IMR-90 (cell line): ENCODE results near the gene SLC7A4. TPM values are rescaled to one million over a fixed set of nuclear protein-coding genes. Genes with fewer than 3 reads are reported as not detected.

Experiments used
- ATAC-seq: fragments of 200-7000 bp; cut with Tn5 transposase; 2 replicates; pipeline ENCODE4 v1.9.1; 2020; ENCODE audit warnings: low read depth, mild to moderate bottlenecking, moderate library complexity
- BruUV-seq: library from RNA; stranded (reverse); fragments of 400-500 nt; replicated peaks from 2 replicates; lab custom pipeline; 2021; lab: Mats Ljungman, UMichigan
- CTCF ChIA-PET: fragments of 300-600 bp; formaldehyde crosslinking; extraction: SDS; loops from one replicate; lab custom pipeline; 2021; ENCODE audit warnings: antibody characterized with exemption; lab: Yijun Ruan, JAX
- POLR2A ChIA-PET: fragments of 300-600 bp; sonication (Branson Sonifier 250); formaldehyde crosslinking; loops from one replicate; lab custom pipeline; 2022; ENCODE audit warnings: antibody characterized with exemption; ENCODE audit not compliant: unreplicated experiment; lab: Charles Lee
- DNase-seq: peaks from one replicate; pipeline ENCODE4 v3.0.0; 2013
- H2AFZ ChIP-seq: replicated peaks from 2 replicates; pipeline ENCODE3; 2013; ENCODE audit warnings: low read length, mild to moderate bottlenecking; ENCODE audit not compliant: poor library complexity
- H2AK5ac ChIP-seq: 2 replicates; pipeline ENCODE4 v1.6.1; 2013; ENCODE audit warnings: low read depth, low read length, inconsistent platforms
- H2AK9ac ChIP-seq: replicated peaks from 2 replicates; pipeline ENCODE3; 2013; ENCODE audit warnings: mild to moderate bottlenecking, low read depth, low read length, moderate library complexity; ENCODE audit not compliant: poor library complexity
- H2BK120ac ChIP-seq: 2 replicates; pipeline ENCODE4 v1.6.1; 2013; ENCODE audit warnings: low read depth, low read length, inconsistent platforms
- H2BK15ac ChIP-seq: 3 replicates; pipeline ENCODE4 v1.6.1; 2013; ENCODE audit warnings: low read depth, low read length, inconsistent platforms
- H2BK20ac ChIP-seq: 2 replicates; pipeline ENCODE4 v1.6.1; 2013; ENCODE audit warnings: low read depth, mild to moderate bottlenecking, inconsistent platforms, low read length, moderate library complexity
- H2BK5ac ChIP-seq: 2 replicates; pipeline ENCODE4 v1.6.1; 2013; ENCODE audit warnings: mild to moderate bottlenecking, low read depth, low read length, inconsistent platforms; ENCODE audit not compliant: poor library complexity, severe bottlenecking
- H3K14ac ChIP-seq: replicated peaks from 2 replicates; pipeline ENCODE4 v1.6.1; 2013; ENCODE audit warnings: low read depth, low read length, inconsistent platforms
- H3K18ac ChIP-seq: 2 replicates; pipeline ENCODE4 v1.6.1; 2013; ENCODE audit warnings: low read depth, low read length, control low read depth
- H3K23ac ChIP-seq: 2 replicates; pipeline ENCODE4 v1.6.1; 2013; ENCODE audit warnings: low read depth, low read length, inconsistent platforms
- H3K27ac ChIP-seq: 2 replicates; pipeline ENCODE4 v1.5.1; 2013; ENCODE audit warnings: mild to moderate bottlenecking, control low read depth, low read length; ENCODE audit not compliant: insufficient read depth
- H3K27me3 ChIP-seq: 2 replicates; pipeline ENCODE4 v1.6.1; 2013; ENCODE audit warnings: low read length; ENCODE audit not compliant: control insufficient read depth, insufficient read depth
- H3K36me3 ChIP-seq: 2 replicates; pipeline ENCODE4 v1.6.1; 2013; ENCODE audit warnings: low read length, mixed read lengths; ENCODE audit not compliant: control insufficient read depth, insufficient read depth
- H3K4ac ChIP-seq: 2 replicates; pipeline ENCODE4 v1.6.1; 2013; ENCODE audit warnings: low read depth, low read length, inconsistent platforms
- H3K4me1 ChIP-seq: 2 replicates; pipeline ENCODE4 v1.6.1; 2013; ENCODE audit warnings: low read length, mixed read lengths; ENCODE audit not compliant: control insufficient read depth, insufficient read depth
- H3K4me2 ChIP-seq: 2 replicates; pipeline ENCODE4 v1.6.1; 2013; ENCODE audit warnings: low read depth, mild to moderate bottlenecking, control low read depth, low read length, moderate library complexity
- H3K4me3 ChIP-seq: 2 replicates; pipeline ENCODE4 v1.5.1; 2013; ENCODE audit warnings: low read depth, mild to moderate bottlenecking, control low read depth, low read length, moderate library complexity; ENCODE audit not compliant: insufficient read depth
- H3K56ac ChIP-seq: 2 replicates; pipeline ENCODE4 v1.6.1; 2013; ENCODE audit warnings: low read length, inconsistent platforms; ENCODE audit not compliant: insufficient read depth; ENCODE audit errors: extremely low read depth
- H3K79me1 ChIP-seq, 2 experiments: 2 replicates each; pipeline ENCODE4 v1.6.1; 2013; ENCODE audit warnings: low read length in 2 of 2, inconsistent platforms in 1 of 2, low read depth in 1 of 2
- H3K9ac ChIP-seq: 2 replicates; pipeline ENCODE4 v1.6.1; 2013; ENCODE audit warnings: low read depth, low read length, control low read depth
- H3K9me1 ChIP-seq: 2 replicates; pipeline ENCODE4 v1.6.1; 2013; ENCODE audit warnings: low read length, inconsistent platforms; ENCODE audit not compliant: insufficient read depth
- H3K9me3 ChIP-seq: 2 replicates; pipeline ENCODE4 v1.6.1; 2013; ENCODE audit warnings: low read length; ENCODE audit not compliant: control insufficient read depth, insufficient read depth
- H4K20me1 ChIP-seq: 2 replicates; pipeline ENCODE4 v1.6.1; 2013; ENCODE audit warnings: low read length, inconsistent platforms; ENCODE audit not compliant: insufficient read depth
- H4K5ac ChIP-seq: 2 replicates; pipeline ENCODE4 v1.6.1; 2013; ENCODE audit warnings: mild to moderate bottlenecking, low read depth, low read length, control low read depth
- H4K8ac ChIP-seq, 2 experiments: 2 replicates each; pipeline ENCODE4 v1.6.1; 2013; ENCODE audit warnings: low read depth in 2 of 2, low read length in 2 of 2, control low read depth in 1 of 2, inconsistent platforms in 1 of 2
- H4K91ac ChIP-seq: 2 replicates; pipeline ENCODE4 v1.6.1; 2013; ENCODE audit warnings: low read depth, low read length, inconsistent platforms; ENCODE audit not compliant: insufficient read depth
- BHLHE40 ChIP-seq: fragments of 150-350 bp; IDR thresholded peaks from 2 replicates; pipeline ENCODE4 v1.6.1; 2016; ENCODE audit warnings: mild to moderate bottlenecking, low read depth, low read length
- CEBPB ChIP-seq: IDR thresholded peaks from 2 replicates; pipeline ENCODE4 v1.6.1; 2012; ENCODE audit warnings: low read depth, low read length, improper control_type of control experiment
- CHD1 ChIP-seq: IDR thresholded peaks from 2 replicates; pipeline ENCODE4 v1.6.1; 2012; ENCODE audit warnings: low read depth, low read length, improper control_type of control experiment
- FOS ChIP-seq: fragments of 150-350 bp; IDR thresholded peaks from 2 replicates; pipeline ENCODE4 v1.6.1; 2016; ENCODE audit warnings: low read depth, low read length
- MAFK ChIP-seq: IDR thresholded peaks from 2 replicates; pipeline ENCODE4 v1.6.1; 2012; ENCODE audit warnings: low read depth, low read length, improper control_type of control experiment
- RFX5 ChIP-seq: IDR thresholded peaks from 2 replicates; pipeline ENCODE4 v1.8.0; 2012; ENCODE audit warnings: low read depth, mild to moderate bottlenecking, low read length, moderate library complexity
- WGBS, 2 experiments: methylation state at CpG; one replicate each; pipeline versions ENCODE4 v1.1.5 to v1.1.7; 2013; ENCODE audit warnings: missing lambda C conversion rate in 2 of 2; ENCODE audit not compliant: insufficient read length in 1 of 2; ENCODE audit errors: extremely low coverage in 2 of 2; 5-methylcytosine and 5-hydroxymethylcytosine counted together
- dilution Hi-C: fragments of 300-500 bp; cut with HindIII; formaldehyde crosslinking; loops from one replicate; pipeline ENCODE4 v1.14.3; 2018; ENCODE audit warnings: low sequenced_read_pairs; ENCODE audit not compliant: unreplicated experiment
- in situ Hi-C: fragments of 300-500 bp; cut with MboI; formaldehyde crosslinking; loops from 3 replicates; pipeline ENCODE4 v1.14.3; 2019; ENCODE audit warnings: low sequenced_read_pairs, inconsistent platforms, mixed read lengths
- intact Hi-C: fragments of 100-400 bp; cut with micrococcal nuclease; formaldehyde crosslinking; loops from 2 replicates; pipeline ENCODE4 v1.10.0; 2022
- polyA plus RNA-seq, 3 experiments: library from polyadenylated mRNA; depleted of rRNA; stranded (reverse); fragments of >200 nt; gene quantifications; 2 replicates each; pipeline ENCODE4 v1.2.3, GENCODE V29; 2012; ENCODE audit warnings: low replicate concordance in 1 of 3
- total RNA-seq: library from RNA; depleted of rRNA; stranded (reverse); fragments of >200 nt; gene quantifications from 2 replicates; pipeline ENCODE4 v1.2.3, GENCODE V29; 2012
- TF ChIP-seq, protein P1 (sequence below): conservative IDR thresholded peaks from 2 replicates; pipeline ENCODE4 v1.5.1; 2012; ENCODE audit warnings: mild to moderate bottlenecking, low read depth, low read length, improper control_type of control experiment
- TF ChIP-seq, protein P2 (sequence below): fragments of 150-350 bp; IDR thresholded peaks from 2 replicates; pipeline ENCODE4 v1.6.1; 2017; ENCODE audit warnings: mild to moderate bottlenecking, antibody characterized with exemption, low read length, low read depth

Gene SLC7A4
- total and polyA plus RNA-seq, 2 of the 4 experiments (the other 2 are of a cell fraction) = 0.03 TPM; not detected in 1

DNA sequence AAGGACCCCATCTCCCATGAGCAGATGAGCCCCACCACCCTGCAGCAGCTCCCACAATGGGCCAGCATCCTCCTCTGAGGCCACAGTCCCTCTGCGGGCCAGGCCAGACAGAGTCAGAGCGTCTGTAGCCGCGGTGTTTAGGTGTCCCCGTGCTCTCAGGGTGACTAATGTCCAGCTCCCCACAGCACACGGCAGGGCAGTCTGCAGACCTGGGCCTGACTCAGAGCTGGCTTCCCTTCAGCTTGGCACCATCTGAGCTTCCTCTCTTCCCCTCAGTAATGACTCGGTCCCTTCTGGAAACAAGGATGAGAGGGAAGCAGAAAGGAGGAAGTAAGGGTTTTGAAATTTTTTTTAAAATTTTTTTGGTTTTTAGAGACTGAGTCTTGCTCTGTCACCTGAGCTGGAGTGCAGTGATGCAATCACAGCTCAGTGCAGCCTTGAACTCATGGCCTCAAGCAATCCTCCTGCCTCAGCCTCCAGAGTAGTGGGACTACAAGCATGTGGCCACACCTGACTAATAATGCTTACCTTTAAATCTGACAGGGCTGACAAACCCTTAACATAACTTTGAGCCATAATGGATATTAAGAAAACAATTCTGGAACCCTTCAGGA is 41.8 kb upstream of the SLC7A4 start:
- Histone ChIP-seq H4K8ac (no peak overlapping the region), H2BK120ac (no peak overlapping the region), H2AK9ac (no peak overlapping the region), H3K9ac (no peak overlapping the region), H2AFZ (peak overlapping the region; percentile 76), H4K91ac (no peak overlapping the region), H3K4me1 (peaks cover 3% of the 10 kb centered on the region), H2BK5ac (no peak overlapping the region), H3K79me1 (no peaks in the 10 kb centered on the region), H3K56ac (no peak overlapping the region), H2BK15ac (no peak overlapping the region), H3K9me1 (peaks cover 5% of the 10 kb centered on the region; the same call in 1 of the 2 replicates), H2AK5ac (peak overlapping the region; percentile 18; the same call in 1 of the 2 replicates), H3K4me2 (no peak overlapping the region), H3K27ac (no peak overlapping the region), H3K27me3 (peaks cover 12% of the 10 kb centered on the region; the same call in 1 of the 2 replicates), H3K9me3 (peaks cover 10% of the 10 kb centered on the region; the same call in 1 of the 2 replicates), H4K5ac (no peak overlapping the region), H3K4ac (no peak overlapping the region), H3K4me3 (no peak overlapping the region), H3K23ac (no peak overlapping the region), H3K14ac (no peak overlapping the region), H2BK20ac (no peak overlapping the region), H4K20me1 (no peaks in the 10 kb centered on the region), H3K18ac (no peak overlapping the region), H3K36me3 (no peaks in the 10 kb centered on the region)
- intact Hi-C loops = no loop called here
- no TSS peak for BruUV-seq
- ATAC-seq (peak; percentile 91), DNase-seq (peak; percentile 83)
- TF ChIP-seq FOS (no peak), CHD1 (no peak), MAFK (no peak), BHLHE40 (peak; percentile 69), RFX5 (no peak), CEBPB (peak; percentile 65)
- TF ChIP-seq, protein P1, sequence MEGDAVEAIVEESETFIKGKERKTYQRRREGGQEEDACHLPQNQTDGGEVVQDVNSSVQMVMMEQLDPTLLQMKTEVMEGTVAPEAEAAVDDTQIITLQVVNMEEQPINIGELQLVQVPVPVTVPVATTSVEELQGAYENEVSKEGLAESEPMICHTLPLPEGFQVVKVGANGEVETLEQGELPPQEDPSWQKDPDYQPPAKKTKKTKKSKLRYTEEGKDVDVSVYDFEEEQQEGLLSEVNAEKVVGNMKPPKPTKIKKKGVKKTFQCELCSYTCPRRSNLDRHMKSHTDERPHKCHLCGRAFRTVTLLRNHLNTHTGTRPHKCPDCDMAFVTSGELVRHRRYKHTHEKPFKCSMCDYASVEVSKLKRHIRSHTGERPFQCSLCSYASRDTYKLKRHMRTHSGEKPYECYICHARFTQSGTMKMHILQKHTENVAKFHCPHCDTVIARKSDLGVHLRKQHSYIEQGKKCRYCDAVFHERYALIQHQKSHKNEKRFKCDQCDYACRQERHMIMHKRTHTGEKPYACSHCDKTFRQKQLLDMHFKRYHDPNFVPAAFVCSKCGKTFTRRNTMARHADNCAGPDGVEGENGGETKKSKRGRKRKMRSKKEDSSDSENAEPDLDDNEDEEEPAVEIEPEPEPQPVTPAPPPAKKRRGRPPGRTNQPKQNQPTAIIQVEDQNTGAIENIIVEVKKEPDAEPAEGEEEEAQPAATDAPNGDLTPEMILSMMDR = no peak
- TF ChIP-seq, protein P2, sequence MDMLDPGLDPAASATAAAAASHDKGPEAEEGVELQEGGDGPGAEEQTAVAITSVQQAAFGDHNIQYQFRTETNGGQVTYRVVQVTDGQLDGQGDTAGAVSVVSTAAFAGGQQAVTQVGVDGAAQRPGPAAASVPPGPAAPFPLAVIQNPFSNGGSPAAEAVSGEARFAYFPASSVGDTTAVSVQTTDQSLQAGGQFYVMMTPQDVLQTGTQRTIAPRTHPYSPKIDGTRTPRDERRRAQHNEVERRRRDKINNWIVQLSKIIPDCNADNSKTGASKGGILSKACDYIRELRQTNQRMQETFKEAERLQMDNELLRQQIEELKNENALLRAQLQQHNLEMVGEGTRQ = no peak
- WGBS, 2 experiments = no CpG with 5 or more reads among the region's 7 CpGs
- dilution Hi-C loops = no loop called here
- ChIA-PET POLR2A (no interaction called here), CTCF (no interaction called here)
- in situ Hi-C loops = no loop called here
